Neuron (in vitro differentiated cells): Measurements from ENCODE around the gene SUMO2.

Experiments
- H2AFZ ChIP-seq: one replicate; pipeline ENCODE4 v1.6.1; 2013; ENCODE audit warnings: low read depth, mild to moderate bottlenecking, inconsistent platforms, low read length, moderate library complexity
- H3K27me3 ChIP-seq: one replicate; pipeline ENCODE4 v1.6.1; 2013; ENCODE audit warnings: low read length; ENCODE audit not compliant: insufficient read depth
- H3K36me3 ChIP-seq: one replicate; pipeline ENCODE4 v1.6.1; 2013; ENCODE audit warnings: low read length; ENCODE audit not compliant: insufficient read depth
- H3K4me1 ChIP-seq: one replicate; pipeline ENCODE4 v1.6.1; 2013; ENCODE audit warnings: low read length; ENCODE audit not compliant: insufficient read depth
- H3K4me3 ChIP-seq: 2 replicates; pipeline ENCODE4 v1.5.1; 2013; ENCODE audit warnings: mild to moderate bottlenecking, low read length, moderate library complexity
- H3K9me3 ChIP-seq: one replicate; pipeline ENCODE4 v1.6.1; 2013; ENCODE audit warnings: low read length

SUMO2 gene

DNA sequence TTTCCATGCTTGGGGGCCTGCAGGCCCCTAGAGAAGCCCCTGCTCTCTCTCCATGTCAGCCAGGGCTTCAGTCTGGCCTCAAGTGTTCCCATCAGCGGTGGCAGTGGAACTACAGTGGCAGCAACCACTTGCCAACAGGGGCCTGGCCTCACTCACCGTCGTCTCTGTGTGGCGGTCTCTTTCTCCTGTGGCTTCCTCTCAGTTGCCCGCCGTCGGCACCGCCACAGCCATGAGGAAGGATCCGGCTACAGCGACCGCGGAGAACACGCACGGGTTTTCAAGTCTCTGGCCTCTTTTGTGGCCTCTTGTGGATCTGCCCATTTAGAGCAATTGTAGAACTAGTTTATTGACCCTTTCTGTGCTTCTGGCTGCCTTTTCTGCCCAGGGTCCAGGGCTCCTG, 64.5 kb downstream of the SUMO2 start:
- H3K9me3 ChIP-seq = no peaks in the 10 kb centered on the region
- peaks cover 19% of the 10 kb centered on the region for H3K36me3 ChIP-seq
- H2AFZ ChIP-seq = no peak overlapping the region
- no peaks in the 10 kb centered on the region for H3K27me3 ChIP-seq
- H3K4me3 ChIP-seq = no peak overlapping the region
- H3K4me1 ChIP-seq = no peaks in the 10 kb centered on the region

DNA sequence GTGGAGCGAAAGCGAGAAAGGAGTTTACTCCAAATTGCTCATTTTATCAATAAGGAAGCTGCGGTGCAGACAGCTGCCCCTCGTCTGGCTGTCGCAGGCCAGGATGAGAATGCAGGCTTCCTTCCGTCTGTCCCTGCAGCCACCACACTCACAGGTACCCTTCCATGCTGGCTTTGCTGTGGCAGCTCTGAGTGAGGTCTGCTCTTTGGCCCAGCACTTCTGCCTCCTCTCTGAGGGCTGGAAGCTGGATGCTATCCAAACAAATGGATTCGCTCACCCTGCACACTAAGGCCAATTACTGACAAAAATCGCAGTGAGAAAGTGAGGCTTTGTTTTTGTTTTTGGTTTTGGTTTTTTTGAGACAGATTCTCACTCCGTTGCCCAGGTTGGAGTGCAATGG, 66.0 kb downstream of the SUMO2 start:
- Histone ChIP-seq H3K27me3 (no peaks in the 10 kb centered on the region), H3K9me3 (no peaks in the 10 kb centered on the region), H3K4me1 (no peaks in the 10 kb centered on the region), H2AFZ (no peak overlapping the region), H3K4me3 (no peak overlapping the region), H3K36me3 (peaks cover 19% of the 10 kb centered on the region)
